HG03095 (cell line): ENCODE data around the gene OR6T1.

Experiments used
- ATAC-seq: cut with Tn5 transposase; IDR thresholded peaks from one replicate; pipeline ENCODE4 v1.9.1; 2021; ENCODE audit warnings: moderate library complexity; ENCODE audit not compliant: unreplicated experiment

The OR6T1 gene

GRCh38 chr11:123943738-123944137 is at the start of gene OR6T1:
Gene OR6T1 (minus strand): TSS chr11:123943838. CDS start chr11:123943838, 0 bp downstream.
- no peak for ATAC-seq

GRCh38 chr11:123979311-123979710 is 35.7 kb upstream of the OR6T1 start:
- no peak for ATAC-seq

- ATAC-seq: no peak
These were observed 34.2 kb upstream of the OR6T1 start, which contains the start of gene OR10S1 for GRCh38 chr11:123977731-123978347. Gene OR10S1 (minus strand): TSS chr11:123977781. CDS start chr11:123977664, 117 bp downstream.

GRCh38 chr11:123976770-123977560 is 33.3 kb upstream of the OR6T1 start:
- ATAC-seq: no peak

GRCh38 chr11:123973816-123974215 is 30.2 kb upstream of the OR6T1 start:
- no peak for ATAC-seq

- no peak for ATAC-seq
These were observed 13.1 kb upstream of the OR6T1 start for GRCh38 chr11:123956752-123957151.

GRCh38 chr11:123945132-123945531 is 1.5 kb upstream of the OR6T1 start:
- no peak for ATAC-seq

- no peak for ATAC-seq
These were observed 1.2 kb downstream of the OR6T1 start for GRCh38 chr11:123942413-123942812.

GRCh38 chr11:123939317-123939716 is 4.3 kb downstream of the OR6T1 start, which contains the start of gene OR4D5:
Gene OR4D5 (plus strand): TSS chr11:123939617. CDS start chr11:123939617, 0 bp downstream.
- ATAC-seq: no peak

GRCh38 chr11:123924027-123924426 is 19.6 kb downstream of the OR6T1 start:
- ATAC-seq: no peak

GRCh38 chr11:123920943-123921342 is 22.7 kb downstream of the OR6T1 start:
- ATAC-seq: no peak

GRCh38 chr11:123905826-123906225 is 37.8 kb downstream of the OR6T1 start:
- ATAC-seq: no peak

- no peak for ATAC-seq
These were observed 38.7 kb downstream of the OR6T1 start for GRCh38 chr11:123904932-123905331.

- peak; percentile 97 for ATAC-seq
These were observed 39.7 kb downstream of the OR6T1 start for GRCh38 chr11:123903932-123904331.

GRCh38 chr11:123901867-123902266 is 41.8 kb downstream of the OR6T1 start, which contains the start of gene OR8D4:
Gene OR8D4 (plus strand): TSS chr11:123902167. CDS start chr11:123906432, 4,265 bp downstream.
- ATAC-seq: no peak

GRCh38 chr11:123899792-123900191 is 43.8 kb downstream of the OR6T1 start:
- no peak for ATAC-seq
